ENCODE measurements around the gene ZNF549.

ZNF549 gene

DNA sequence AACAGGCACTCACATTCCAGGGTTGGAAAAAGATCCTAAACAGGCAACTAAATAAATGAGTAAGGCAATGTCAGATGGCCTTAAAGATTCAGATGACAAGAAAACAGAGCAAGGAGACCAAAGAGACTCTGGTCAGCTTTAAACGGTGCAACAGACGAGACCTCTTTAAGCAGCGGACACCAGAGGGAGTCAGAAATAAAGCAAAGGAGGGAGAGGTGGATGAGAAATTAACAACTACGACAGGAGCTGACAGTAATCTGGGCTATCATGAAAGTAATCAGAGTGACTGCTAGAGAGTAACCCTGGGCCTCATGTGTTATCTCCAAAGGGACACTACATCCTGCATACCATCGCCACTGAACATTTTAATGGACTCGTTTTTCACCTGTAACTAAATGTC lies 31.4 kb downstream of the ZNF549 start:
- Histone ChIP-seq H3K4me1 (ENCODE audit: insufficient read depth, low read length) (peaks cover 23% of the 10 kb centered on the region), H3K4me2 (ENCODE audit: insufficient read depth, low read length) (peak overlapping the region; percentile 93), H3K36me3 (ENCODE audit: insufficient read depth, low read length) (peaks cover 43% of the 10 kb centered on the region), H3K27me3 (ENCODE audit: insufficient read depth, low read length, poor library complexity) (no peaks in the 10 kb centered on the region), H3K9me3 (ENCODE audit: insufficient read depth, low read length, severe bottlenecking) (peaks cover 24% of the 10 kb centered on the region), H3K27ac (ENCODE audit: low read length) (peak overlapping the region; percentile 88), H4K20me1 (ENCODE audit: insufficient read depth, low read length) (peaks cover 2% of the 10 kb centered on the region; the same call in 1 of the 2 replicates), H3K79me2 (ENCODE audit: insufficient read depth, low read length) (peaks cover 43% of the 10 kb centered on the region), H3K9ac (ENCODE audit: low read depth, low read length) (peak overlapping the region; percentile 85), H2AFZ (ENCODE audit: low read depth, low read length) (peak overlapping the region; percentile 94; the same call in 1 of the 2 replicates), H3K4me3 (ENCODE audit: low read depth in 1 of 2, low read length in 2 of 2) (peak overlapping the region; percentile 73 to 96; a peak in 3 of 4 replicates)
- DNase-seq (no peak), ATAC-seq (ENCODE audit: insufficient read depth, low read depth) (peak; percentile 3; the same call in 1 of the 3 replicates)
- TF ChIP-seq EZH2 (IDR thresholded peaks at IDR 0.05; ENCODE audit: borderline replicate concordance, low read depth, low read length, severe bottlenecking) (no peak), CTCF (IDR thresholded peaks at IDR 0.05; ENCODE audit: borderline replicate concordance, extremely low read depth, low read length, poor library complexity, severe bottlenecking) (peak; percentile 16)

DNA sequence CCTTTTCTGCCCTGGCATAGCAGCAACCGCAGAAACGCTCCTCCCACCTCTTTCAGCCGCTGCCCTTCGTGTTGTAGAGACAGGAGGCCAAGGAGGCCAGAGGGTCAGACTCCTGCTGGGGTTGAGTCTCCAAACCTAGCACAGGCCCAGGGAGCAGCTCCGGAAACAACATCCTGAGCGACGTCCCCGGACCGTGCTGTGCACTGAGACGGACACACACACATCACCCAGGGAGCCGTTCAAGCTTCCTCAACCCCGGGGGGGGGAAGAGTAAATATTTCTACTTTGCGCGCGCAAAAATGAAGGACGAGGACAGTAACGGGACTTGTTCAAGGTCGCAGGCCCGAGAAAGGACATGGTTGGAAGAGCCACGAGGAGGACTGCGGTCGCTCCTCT lies 31.9 kb downstream of the ZNF549 start:
- peak; percentile 45 for DNase-seq
- peak overlapping the region; percentile 93 for H3K4me2 ChIP-seq (ENCODE audit: insufficient read depth, low read length)
- peak overlapping the region; percentile 85 for H3K9ac ChIP-seq (ENCODE audit: low read depth, low read length)
- peaks cover 2% of the 10 kb centered on the region; the same call in 1 of the 2 replicates for H4K20me1 ChIP-seq (ENCODE audit: insufficient read depth, low read length)
- ATAC-seq (ENCODE audit: insufficient read depth, low read depth), result peak; percentile 60
- H3K4me3 ChIP-seq (ENCODE audit: low read depth in 1 of 2, low read length in 2 of 2), result peak overlapping the region; percentile 73 to 96
- peaks cover 23% of the 10 kb centered on the region for H3K4me1 ChIP-seq (ENCODE audit: insufficient read depth, low read length)
- peaks cover 41% of the 10 kb centered on the region for H3K79me2 ChIP-seq (ENCODE audit: insufficient read depth, low read length)
- peaks cover 29% of the 10 kb centered on the region for H3K9me3 ChIP-seq (ENCODE audit: insufficient read depth, low read length, severe bottlenecking)
- no peaks in the 10 kb centered on the region for H3K27me3 ChIP-seq (ENCODE audit: insufficient read depth, low read length, poor library complexity)
- H3K36me3 ChIP-seq (ENCODE audit: insufficient read depth, low read length), result peaks cover 38% of the 10 kb centered on the region
- TF ChIP-seq CTCF (IDR thresholded peaks at IDR 0.05; ENCODE audit: borderline replicate concordance, extremely low read depth, low read length, poor library complexity, severe bottlenecking) (no peak), EZH2 (IDR thresholded peaks at IDR 0.05; ENCODE audit: borderline replicate concordance, low read depth, low read length, severe bottlenecking) (no peak)
- H3K27ac ChIP-seq (ENCODE audit: low read length), result peak overlapping the region; percentile 88
- H2AFZ ChIP-seq (ENCODE audit: low read depth, low read length), result peak overlapping the region; percentile 94

DNA sequence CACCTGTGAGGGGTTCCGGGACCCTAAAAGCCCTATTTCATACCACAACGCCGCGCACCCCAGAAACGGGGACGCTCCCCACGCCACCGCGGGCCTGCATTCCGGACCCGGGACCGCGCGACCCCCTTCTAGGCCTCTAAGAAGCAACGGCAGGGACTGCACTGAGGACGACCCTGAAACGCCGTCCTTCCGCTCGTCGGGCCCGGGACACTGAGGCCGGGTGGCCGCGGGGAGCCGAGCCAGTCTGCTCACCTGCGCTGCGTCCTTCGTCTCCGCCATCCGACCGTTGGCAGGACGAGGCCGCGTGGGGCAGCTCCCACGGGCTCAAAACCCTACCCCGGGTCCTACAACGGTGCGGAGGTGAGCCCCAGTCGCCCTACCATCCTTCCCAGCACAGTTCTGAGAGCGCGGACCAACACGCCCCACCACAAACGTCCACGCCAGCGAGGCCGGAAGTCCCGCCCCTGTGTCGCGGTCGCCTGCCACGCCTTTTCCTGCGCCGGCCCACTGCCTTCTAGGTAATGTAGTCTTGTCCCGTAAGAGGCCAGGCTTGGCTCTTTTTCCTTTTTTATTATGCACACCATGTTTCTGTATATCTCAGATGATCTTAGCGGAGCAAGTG lies 32.4 kb downstream of the ZNF549 start, which contains the start of gene ZNF550:
Gene ZNF550, minus strand, starts transcription at position 460 of the 622 bp plus-strand sequence. Its CDS starts 181 bp downstream, at position 279.
- DNase-seq (peak; percentile 92), ATAC-seq (ENCODE audit: insufficient read depth, low read depth) (peak; percentile 98)
- H3K27me3 ChIP-seq (ENCODE audit: insufficient read depth, low read length, poor library complexity), result no peaks in the 10 kb centered on the region
- H3K27ac ChIP-seq (ENCODE audit: low read length), result peak within 1 kb of the TSS; percentile 88
- peak within 1 kb of the TSS; percentile 73 to 96 for H3K4me3 ChIP-seq (ENCODE audit: low read depth in 1 of 2, low read length in 2 of 2)
- peaks cover 34% of the 10 kb centered on the region for H3K9me3 ChIP-seq (ENCODE audit: insufficient read depth, low read length, severe bottlenecking)
- peak within 1 kb of the TSS; percentile 85 for H3K9ac ChIP-seq (ENCODE audit: low read depth, low read length)
- peaks cover 36% of the 10 kb centered on the region for H3K79me2 ChIP-seq (ENCODE audit: insufficient read depth, low read length)
- H3K4me2 ChIP-seq (ENCODE audit: insufficient read depth, low read length), result peak within 1 kb of the TSS; percentile 93
- H3K36me3 ChIP-seq (ENCODE audit: insufficient read depth, low read length), result peaks cover 33% of the 10 kb centered on the region
- peaks cover 23% of the 10 kb centered on the region for H3K4me1 ChIP-seq (ENCODE audit: insufficient read depth, low read length)
- H4K20me1 ChIP-seq (ENCODE audit: insufficient read depth, low read length), result peaks cover 2% of the 10 kb centered on the region; the same call in 1 of the 2 replicates
- H2AFZ ChIP-seq (ENCODE audit: low read depth, low read length), result peak within 1 kb of the TSS; percentile 94
- no peak for TF ChIP-seq CTCF (IDR thresholded peaks at IDR 0.05; ENCODE audit: borderline replicate concordance, extremely low read depth, low read length, poor library complexity, severe bottlenecking)
- no peak for TF ChIP-seq EZH2 (IDR thresholded peaks at IDR 0.05; ENCODE audit: borderline replicate concordance, low read depth, low read length, severe bottlenecking)
